ENCODE measurements around the gene MAP3K7.
"Not testable (repeated sequence)": the region's sequence is repeated elsewhere in the genome, so short reads cannot be mapped to it uniquely, and the experiment has no call there.

MAP3K7 gene

GRCh38 chr6:90575267-90575666, 11.6 kb downstream of the MAP3K7 start:
- no peak for FAIRE-seq

DNA sequence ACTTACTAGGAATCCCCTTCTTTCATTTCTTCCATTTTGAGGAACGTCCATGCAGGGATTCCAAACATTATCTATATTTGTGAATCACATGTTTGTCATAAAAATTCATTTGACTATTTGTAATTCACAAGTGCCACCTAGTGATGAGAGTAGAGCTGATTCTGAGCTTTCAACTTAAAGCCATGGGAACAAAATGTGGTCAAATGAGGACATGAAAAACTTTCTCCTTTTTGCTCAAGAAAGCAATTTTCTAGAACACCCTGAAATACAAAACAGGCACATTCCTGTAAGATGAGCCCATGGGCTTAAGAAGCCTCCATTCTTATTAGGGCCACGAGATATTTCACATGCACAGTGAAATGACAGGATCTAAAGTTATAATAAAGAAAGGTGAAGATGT, 12.3 kb downstream of the MAP3K7 start:
- FAIRE-seq = no peak

- no peak for FAIRE-seq
These were observed 13.2 kb downstream of the MAP3K7 start for GRCh38 chr6:90573624-90574023.

DNA sequence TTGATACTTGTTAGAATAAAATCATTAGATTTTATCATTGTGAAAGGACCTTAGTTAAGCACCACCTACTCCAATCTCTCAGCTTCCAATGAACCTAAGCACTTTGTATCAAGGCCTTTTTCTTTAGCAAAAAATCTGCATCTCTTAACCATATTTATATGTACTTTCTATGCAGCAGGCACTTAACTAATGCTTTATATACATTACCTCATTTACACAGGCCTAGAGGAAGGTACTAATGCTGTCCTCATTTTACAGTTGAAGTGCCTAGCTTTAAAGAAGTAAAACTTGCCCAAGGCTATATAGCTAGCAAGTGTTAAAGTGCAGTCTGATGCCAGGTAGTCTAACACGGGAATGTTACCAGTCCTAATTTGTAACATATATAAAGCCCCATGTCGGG, 14.0 kb downstream of the MAP3K7 start:
- no peak for FAIRE-seq

DNA sequence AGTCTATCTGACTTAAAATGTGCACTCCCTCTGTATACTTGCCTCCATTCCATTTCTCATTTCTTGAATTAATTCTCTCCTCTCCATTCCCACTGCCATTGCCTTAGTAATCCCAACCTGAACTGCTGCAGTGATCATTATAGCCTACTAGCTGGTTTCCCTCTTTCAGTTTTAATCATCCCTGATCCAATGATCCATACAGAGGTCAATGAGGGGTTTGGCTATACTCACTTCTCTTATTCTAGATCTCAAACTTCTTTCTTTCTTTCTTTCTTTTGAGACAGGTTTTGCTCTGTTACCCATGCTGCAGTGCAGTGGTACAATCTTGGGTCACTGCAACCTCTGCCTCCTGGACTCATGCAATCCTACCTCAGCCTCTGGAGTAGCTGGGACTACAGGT, 17.6 kb downstream of the MAP3K7 start:
- no peak for FAIRE-seq

- FAIRE-seq = not testable (repeated sequence)
These were observed 19.2 kb downstream of the MAP3K7 start for GRCh38 chr6:90567682-90568081.

GRCh38 chr6:90562341-90562740, 24.5 kb downstream of the MAP3K7 start:
- not testable (repeated sequence) for FAIRE-seq

- no peak for FAIRE-seq
These were observed 26.9 kb downstream of the MAP3K7 start for GRCh38 chr6:90559931-90560330.

DNA sequence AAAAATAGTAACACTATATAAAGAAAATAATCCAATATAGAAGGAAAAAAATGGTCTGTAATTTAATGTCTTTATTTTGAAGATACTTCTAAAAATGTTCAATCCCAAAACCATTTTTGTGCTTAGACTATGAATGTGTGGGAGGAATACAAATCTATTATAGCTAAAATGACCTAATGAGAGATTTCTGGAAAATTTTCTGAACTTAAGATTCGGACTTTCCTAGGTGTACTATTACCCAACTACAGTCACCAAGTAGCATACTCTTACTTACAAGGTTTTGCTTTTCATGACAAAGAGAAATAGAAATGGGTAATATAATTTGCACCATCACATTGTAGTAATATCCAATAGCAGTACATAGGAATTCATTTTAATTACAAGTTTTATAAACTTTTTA, 29.9 kb downstream of the MAP3K7 start:
- peak; percentile 36 for FAIRE-seq

DNA sequence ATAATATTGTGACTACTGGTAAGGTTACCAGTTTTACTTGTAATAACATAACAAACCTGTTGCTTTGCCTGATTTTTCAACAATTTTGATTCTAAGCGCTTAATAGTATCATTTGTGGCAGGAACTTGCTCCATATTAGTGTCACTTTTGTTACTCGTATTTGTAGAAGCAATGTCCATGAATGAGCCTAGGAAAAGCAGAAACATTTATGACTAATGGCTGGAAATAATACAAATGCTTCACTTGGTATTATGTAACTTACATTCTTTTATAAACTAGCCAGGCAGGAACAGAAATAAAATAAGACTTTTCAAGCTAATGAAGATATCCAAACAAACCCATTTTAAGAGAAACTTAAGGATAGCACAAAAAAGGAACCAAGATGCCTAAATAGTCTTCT, 38.9 kb downstream of the MAP3K7 start:
- no peak for FAIRE-seq

DNA sequence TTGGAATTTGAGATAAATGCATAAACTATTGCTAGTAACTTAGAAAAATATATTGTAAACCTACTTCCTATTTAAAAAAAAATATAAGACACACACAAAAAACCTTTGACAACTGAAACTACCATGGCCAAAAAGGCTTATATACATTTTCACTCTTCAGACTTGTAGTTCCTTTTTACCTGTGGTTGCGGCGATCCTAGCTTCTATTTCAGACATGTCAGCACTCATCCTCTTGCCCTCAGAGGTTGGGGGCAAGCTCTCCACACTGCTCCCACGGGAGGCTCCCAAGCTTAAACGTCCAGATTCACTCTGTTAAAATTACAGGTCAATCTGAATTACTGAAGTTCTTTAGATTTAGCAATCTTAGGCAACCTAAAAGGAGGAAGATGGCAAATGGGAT, 39.8 kb downstream of the MAP3K7 start:
- FAIRE-seq = no peak

- FAIRE-seq = no peak
These were observed 41.4 kb downstream of the MAP3K7 start for GRCh38 chr6:90545448-90545847.

- FAIRE-seq = no peak
These were observed 42.1 kb downstream of the MAP3K7 start for GRCh38 chr6:90544741-90545140.

DNA sequence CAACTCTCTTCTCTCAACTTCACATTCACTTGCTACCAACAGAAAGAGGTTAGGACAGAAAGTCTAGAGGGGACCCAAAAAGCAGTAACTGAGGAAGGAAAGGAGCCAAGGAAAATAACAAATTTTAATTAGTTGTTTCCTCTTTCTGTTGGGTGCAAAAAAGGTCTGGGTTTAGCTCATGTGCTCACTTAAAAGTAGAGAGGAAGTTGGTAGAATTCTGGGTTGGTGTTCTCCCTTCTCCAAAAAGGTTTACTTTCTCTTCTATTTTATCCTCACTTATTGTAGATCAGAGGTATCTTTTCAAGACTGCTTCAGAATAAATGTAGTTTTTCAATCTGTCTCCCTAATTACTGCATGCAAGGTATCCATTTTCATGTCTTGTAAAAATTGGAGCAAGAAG, 42.8 kb downstream of the MAP3K7 start:
- no peak for FAIRE-seq

DNA sequence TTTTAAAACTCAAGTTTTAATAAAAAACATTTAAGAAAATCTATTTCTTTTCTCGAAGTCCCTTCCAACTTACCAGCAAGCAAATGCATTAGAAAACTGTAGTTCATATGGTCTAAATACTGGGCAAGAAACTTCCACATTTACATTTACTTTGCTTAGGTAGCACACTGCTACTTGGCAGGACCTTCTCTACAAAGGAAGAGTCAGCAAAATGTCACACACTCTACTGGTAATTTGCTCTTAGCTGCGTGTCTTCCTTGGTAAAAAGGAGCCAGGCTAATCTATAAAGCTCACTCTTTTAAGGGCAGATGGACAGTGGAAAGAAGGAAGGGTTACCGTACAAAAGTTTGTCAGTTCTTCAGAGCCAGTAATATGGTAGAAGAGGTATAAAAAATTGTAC, 45.7 kb downstream of the MAP3K7 start:
- no peak for FAIRE-seq

DNA sequence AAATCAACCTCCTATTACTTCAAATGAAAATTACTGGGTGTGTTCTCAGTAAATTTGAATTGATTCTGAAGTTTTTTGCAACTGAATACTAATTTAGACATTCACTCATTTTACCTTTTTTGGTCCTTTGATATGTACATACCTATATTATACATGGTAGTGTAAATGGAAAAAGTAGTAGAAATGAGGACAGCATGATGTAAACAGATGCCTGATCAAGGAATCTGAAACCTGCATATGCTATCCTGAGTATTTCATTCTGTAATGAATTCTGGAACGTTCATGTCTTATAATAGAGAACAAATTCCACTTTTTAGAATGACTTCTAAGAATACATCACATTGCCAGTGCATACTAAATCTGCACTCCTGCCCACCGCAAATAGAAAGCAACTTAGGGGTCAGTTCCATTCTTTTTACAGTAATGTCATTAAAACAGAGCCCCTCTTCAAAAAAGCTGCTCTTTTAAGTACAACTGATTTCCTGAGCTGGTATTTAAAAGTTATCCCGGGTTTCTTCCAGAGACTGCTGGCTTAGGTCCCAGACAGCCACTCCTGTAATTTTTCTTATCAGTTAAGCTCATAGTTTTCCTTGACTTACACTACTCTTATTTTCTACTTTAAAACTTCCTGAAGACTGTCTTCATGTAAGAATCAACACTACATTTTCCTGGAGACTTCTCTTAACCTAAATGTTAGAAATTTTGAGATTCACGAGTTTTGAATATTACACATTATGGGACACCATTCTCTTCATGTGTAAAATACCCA, 48.4 kb downstream of the MAP3K7 start:
- FAIRE-seq = no peak

DNA sequence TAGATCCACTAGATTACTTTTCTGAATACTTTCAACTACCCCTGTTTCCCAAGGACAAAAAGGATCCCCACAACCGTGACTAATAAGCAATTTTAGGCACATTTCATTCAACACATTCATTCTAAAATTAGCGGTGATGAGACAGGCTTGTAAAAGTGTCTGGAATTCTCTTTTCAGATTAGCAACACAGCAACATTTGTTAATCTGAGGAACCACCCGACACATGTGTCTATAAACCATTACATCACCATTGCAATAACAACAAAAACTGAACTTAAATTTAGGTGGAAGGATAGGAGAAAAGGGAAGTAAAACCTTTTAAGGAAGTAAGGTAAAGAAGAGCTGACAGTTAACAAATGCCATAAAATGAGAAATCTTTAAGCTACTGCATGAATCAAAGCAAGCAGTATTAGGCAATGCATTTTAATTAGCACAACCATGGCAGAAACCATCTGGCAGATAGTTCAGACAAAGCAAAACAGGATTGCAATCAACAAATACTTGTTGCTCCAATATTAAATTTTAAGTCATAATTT, 49.1 kb downstream of the MAP3K7 start:
- no peak for FAIRE-seq

- FAIRE-seq = no peak
These were observed 49.8 kb downstream of the MAP3K7 start for GRCh38 chr6:90537027-90537426.

DNA sequence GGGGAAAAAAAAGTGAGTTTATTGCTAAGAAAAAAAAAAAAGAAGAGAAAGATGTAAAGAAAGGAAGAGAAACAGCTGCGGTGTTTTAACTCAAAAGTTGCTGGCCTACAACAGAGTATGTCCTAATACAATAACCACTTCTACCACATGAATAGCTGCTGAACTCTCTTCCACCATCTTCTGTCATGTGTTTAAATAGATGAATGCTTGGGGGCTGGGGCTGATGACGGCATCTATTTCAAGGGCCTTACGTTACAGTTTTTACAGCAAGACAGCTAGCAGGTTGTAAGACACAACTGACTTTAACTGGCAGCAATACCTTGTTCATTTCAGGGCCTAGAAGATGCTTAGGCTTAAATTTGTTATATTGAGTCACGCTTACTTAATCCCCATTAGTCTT, 50.4 kb downstream of the MAP3K7 start:
- FAIRE-seq = no peak

DNA sequence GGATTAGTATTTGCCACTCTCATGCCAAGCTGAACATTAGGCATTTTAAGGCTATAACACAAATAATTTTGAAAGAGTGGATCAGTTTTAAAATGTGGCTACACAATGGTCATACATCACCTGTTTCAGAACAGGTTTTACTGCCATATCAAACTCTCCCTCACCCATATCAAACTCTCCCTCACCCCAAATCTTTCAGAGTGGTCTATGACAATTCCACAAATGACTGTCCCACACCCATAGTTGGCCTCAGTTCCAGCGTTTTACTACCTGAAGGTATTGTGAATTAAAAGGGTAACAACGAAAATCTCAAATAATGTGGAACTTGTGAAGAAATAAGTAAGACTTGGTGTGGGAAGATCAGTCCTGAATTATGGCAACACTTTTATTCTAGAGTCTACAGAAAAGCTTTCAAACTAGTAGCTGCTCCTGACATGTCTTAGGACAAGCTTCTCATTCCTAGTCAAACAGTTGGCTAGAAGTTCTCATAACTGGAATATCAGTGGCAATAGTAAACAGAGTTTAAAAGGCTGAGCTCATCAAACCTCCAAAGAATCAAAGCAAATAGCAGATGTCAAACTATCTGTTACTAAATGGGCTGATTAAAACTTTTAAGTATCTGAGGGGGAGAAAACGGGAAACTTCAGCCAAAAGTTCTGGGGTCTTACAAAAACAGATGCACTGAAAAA, 52.4 kb downstream of the MAP3K7 start:
- FAIRE-seq = no peak

DNA sequence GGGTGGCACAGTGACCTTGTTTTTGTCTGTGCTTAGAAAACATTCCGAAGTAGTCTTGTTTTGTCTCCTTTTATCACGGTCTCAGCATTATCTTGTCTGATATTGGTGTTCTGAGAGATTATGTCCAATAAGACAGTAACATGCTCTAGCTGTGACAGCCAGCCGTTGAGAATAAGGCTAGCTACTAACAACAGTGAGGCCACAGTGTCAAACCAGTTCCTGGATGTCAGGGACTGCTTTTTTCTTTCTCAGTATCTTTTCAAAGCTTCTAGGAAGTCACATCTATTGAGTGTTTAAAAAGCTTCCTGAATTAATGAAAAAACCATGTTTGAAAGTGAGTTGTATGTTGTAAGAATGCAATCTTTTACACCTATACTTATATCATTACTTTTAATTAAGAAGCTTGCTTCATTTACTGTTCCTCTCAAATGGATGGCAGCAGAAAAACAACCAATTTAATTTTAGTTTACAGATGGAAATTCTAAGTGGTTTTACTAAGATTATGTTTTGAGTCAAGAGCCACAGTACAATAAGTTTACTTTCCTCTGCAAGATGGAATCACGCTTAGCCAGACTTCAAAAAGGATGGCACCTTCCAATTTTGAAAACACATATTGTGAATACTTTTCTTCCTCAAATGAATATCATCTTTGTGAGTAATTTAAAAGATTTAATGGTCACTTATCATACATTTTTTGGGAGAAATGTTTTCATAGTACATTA, 53.1 kb downstream of the MAP3K7 start:
- FAIRE-seq = no peak

- no peak for FAIRE-seq
These were observed 56.0 kb downstream of the MAP3K7 start for GRCh38 chr6:90530882-90531281.

DNA sequence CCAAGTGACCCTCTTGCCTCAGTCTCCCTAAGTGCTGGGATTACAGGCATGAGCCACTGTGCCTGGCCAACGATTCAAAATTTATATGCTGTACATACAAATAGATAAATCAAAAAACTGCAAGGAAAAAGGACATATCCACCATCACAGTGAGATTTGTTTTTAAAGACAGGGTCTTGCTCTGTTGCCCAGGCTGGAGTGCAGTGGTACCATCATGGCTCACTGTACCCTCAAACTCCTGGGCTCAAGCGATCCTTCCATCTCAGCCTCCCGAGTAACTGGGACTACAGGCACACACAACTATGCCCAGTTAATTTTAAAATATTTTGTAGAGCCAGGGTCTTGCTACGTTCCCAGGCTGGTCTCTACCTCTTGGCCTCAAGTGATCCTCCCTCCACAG, 61.5 kb downstream of the MAP3K7 start:
- no peak for FAIRE-seq
